NCI-H1694 (cell line): ENCODE data around the gene ZNF467.
A peak's percentile ranks its signal among the peaks of the same experiment; 100 is the strongest.

Source experiments
- DNase-seq: peaks from one replicate; lab custom pipeline; 2025; lab: John Stamatoyannopoulos, UW

The ZNF467 gene

DNA sequence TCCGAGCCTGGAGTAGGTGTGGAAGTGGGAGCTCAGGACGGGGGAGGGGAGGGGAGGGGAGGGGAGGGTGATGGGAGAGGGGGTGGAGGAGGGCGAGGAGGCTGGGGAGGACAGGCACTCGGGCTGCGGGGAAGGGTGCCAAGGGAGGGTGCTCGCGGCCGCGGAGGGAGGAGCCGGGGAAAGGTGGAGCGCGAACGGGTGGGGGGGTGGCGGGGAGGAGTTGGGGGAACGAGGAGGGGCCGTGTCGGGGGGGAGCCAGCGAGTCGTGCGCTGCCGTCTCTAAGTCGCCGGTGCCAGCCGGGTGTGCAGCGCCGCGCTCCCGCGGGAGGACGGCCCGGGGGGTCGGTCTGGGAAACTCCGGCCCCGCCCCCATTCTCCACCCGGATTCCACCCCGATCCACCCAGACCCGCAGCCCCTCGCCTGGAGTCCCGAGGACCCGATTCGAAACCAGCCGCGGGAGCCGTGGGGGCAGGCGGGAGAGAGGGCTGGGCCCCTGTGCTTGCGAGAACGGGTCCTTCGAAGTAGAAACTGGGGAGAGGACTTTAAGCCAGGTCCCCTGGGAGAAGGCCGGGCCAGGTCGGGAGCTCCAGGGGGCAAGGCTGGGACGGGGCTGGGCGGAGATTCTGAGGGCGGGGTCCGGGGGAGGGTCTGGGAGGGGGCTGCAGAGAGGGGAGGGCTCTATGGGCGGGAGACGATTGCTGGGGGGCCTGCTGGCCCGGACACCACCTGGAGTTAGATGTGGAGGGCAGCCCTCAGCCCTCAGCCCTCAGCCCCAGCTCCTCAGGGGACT lies at the start of gene ZNF467:
ZNF467 (minus strand) TSS at position 143 of the 791 bp plus-strand sequence. CDS start 2,556 bp downstream, outside the sequence.
- DNase-seq: peak; percentile 34

GRCh38 chr7:149822353-149822943 lies 49.1 kb upstream of the ZNF467 start:
- no peak for DNase-seq

GRCh38 chr7:149821191-149822148 lies 48.1 kb upstream of the ZNF467 start:
- DNase-seq: no peak

GRCh38 chr7:149820622-149821190 lies 47.3 kb upstream of the ZNF467 start:
- DNase-seq: no peak

DNA sequence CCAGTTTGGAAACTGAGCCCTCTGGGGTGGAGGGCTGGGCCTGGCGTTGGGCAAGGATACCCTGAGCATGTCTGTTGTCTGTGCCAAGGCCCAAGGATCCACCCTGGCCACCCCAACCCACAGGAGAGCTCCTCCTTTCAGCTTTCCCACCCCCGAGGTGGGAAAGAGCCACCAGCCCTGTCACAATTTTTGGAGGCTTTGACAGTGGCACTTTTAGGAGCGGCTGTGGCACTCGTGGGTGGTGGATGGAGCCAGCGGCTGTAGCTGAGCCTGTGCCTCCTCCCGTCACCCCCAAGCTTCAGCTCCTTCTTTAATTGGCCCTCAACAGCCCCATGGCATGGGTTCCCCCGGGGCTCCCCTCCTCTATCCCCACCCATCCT lies 46.6 kb upstream of the ZNF467 start:
- DNase-seq: no peak

- no peak for DNase-seq
Measured at GRCh38 chr7:149819141-149819960, 46.0 kb upstream of the ZNF467 start.

DNA sequence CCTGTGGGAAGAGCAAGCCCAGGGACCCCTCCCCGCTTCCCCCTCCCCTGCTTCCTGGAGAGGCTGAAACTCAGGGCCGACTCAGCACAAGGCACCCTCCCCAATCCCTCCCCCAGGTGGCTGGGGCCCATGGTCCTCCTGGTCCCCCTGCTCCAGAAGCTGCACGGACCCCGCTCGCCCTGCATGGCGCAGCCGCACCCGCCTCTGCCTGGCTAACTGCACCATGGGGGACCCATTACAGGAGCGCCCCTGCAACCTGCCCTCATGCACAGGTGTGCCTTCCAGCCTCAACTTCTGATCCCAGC lies 45.1 kb upstream of the ZNF467 start:
- DNase-seq: no peak

DNA sequence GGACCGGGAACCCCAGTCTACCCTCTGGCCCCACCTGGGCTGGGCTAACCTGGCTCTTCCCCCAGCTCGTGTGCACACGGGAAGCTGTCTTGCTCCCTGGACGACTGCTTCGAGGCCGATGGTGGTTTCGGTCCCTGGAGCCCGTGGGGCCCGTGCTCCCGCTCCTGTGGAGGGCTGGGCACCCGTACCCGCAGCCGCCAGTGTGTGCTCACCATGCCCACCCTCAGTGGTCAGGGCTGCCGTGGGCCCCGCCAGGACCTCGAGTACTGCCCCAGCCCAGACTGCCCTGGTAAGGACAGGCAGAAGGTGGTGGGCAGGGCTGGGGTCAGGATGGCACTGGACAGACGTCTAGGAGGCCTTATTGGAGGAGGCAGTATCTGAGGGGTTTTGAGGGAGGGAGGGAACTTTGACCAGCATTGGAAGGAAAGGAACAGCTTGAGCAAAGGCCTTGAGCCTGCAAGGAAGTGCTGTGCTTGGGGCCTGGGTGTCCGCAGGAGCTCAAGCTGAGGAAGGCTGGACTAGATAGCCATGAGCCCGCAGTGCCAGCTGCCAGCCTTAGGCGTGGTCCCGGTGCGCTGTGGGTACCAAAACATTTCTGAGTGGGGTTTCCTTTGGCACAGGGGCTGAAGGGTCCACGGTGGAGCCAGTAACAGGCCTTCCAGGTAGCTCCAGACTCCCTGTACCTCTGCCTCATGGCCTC lies 44.6 kb upstream of the ZNF467 start:
- no peak for DNase-seq

- no peak for DNase-seq
Measured at GRCh38 chr7:149817301-149817771, 43.9 kb upstream of the ZNF467 start.

DNA sequence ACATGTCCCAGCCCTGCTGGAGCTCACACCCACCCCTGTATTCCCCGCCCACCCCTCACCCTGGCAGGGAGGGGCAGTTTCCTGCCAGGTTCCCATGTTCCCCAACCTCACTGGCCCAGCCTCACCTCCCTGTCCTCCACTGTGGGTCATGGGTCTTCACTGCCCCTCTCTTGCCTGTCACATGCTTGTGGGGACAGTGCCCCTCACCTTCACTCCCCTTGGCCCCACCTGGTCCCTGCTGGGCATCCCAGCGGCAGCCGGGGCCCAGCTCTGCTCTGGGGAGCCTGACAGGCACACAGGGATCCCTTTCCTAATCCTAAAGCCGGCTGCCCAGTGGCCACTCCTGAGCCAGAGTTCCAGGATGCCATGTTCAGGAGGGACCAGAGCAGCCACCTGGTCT lies 43.4 kb upstream of the ZNF467 start:
- no peak for DNase-seq

DNA sequence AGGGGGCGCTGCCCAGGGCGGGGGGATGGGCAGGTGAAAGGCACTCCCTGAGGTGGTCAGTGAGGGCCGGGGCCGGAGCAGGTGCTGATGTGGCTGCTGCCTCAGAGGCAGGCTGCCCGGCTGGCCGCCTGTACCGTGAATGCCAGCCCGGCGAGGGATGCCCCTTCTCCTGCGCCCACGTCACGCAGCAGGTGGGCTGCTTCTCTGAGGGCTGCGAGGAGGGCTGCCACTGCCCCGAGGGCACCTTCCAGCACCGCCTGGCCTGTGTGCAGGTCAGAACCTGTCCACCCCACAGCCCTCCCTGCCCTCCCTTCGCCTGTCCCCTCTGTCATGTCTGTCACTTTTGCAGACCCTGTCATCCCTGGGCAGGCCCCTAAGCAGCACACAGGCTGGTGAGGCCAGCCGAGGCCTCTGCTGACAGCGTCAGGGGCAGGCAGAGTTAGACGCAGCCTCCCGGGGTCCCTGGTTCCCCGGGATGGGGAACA lies 42.9 kb upstream of the ZNF467 start:
- no peak for DNase-seq

DNA sequence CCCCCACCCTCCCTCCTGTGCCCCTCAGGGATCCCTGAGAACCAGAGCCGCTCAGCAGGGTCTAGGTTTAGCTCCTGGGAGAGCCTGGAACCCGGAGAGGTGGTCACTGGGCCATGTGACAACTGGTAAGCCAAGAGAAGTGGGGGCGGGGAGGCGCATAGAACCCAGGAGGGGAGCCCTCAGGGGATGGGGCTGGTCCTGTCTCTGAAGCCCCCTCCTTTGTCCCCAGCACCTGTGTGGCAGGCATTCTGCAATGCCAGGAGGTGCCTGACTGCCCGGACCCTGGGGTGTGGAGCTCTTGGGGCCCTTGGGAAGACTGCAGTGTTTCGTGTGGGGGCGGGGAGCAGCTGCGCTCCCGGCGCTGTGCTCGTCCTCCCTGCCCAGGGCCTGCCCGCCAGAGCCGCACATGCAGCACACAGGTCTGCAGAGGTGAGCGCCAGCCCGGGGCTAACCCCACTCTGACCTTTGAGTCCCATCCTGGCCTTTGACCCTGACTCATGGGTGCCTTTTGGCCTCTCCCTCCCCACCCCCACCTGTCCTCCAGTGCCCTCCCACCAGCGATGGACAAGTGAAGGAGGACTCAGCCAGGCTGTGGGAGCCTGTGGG lies 42.4 kb upstream of the ZNF467 start:
- no peak for DNase-seq

GRCh38 chr7:149815121-149815520 lies 41.7 kb upstream of the ZNF467 start:
- DNase-seq: no peak

DNA sequence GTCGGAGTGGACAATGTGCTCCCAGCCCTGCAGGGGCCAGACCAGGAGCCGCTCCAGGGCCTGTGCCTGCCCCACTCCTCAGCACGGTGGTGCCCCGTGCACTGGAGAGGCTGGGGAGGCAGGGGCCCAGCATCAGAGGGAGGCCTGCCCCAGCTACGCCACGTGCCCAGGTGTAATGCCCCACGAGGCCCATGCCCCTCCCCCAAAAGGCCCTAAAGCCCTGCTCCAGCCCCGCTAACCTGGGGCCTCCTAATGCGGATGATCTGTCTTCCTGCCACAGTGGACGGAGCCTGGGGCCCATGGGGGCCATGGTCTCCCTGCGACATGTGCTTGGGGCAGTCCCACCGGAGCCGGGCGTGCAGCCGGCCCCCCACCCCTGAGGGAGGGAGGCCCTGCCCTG lies 41.1 kb upstream of the ZNF467 start:
- no peak for DNase-seq

- DNase-seq: no peak
Measured at GRCh38 chr7:149813254-149814035, 40.1 kb upstream of the ZNF467 start.

- DNase-seq: no peak
Measured at GRCh38 chr7:149811831-149812490, 38.6 kb upstream of the ZNF467 start.

GRCh38 chr7:149811221-149811620 lies 37.8 kb upstream of the ZNF467 start:
- no peak for DNase-seq

DNA sequence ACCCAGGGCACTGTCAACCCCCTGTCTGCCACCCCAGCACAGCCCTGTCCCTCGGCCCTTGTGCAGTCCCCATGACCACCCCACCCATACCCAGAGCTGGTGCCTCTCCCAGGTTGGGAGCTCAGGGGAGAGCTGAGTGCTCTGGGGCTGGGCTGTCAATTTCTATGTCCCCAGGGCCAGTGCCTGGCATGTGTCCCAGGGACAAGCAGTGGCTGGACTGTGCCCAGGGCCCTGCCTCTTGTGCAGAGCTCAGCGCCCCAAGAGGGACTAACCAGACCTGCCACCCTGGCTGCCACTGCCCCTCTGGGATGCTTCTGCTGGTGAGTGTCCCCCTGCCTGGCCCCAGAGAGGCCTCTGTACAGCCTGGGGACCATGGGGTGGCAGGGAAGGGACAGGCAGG lies 35.8 kb upstream of the ZNF467 start:
- DNase-seq: no peak

DNA sequence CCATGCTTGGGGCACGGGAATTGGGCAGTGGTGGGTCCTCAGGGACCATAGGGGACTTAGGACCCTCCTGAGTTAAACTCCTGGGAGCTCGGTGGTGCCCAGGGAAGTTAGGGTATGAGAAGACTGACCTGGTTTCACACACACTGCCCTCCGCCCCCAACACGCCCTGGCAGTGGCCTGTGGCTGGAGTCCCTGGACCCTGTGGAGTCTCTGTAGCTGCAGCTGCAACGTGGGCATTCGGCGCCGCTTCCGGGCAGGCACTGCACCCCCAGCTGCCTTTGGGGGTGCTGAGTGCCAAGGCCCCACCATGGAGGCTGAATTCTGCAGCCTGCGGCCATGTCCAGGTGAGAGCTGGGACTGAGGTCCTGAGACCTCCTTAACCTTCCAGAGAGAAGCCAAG lies 34.9 kb upstream of the ZNF467 start:
- DNase-seq: no peak
